Measurements from ENCODE around the gene TCEAL4.

Gene TCEAL4

GRCh38 chrX:103585411-103586313 lies at the start of gene TCEAL4:
TCEAL4 (plus strand) TSS chrX:103585515; CDS start chrX:103586676, 1,161 bp downstream.
- DNase-seq (ENCODE audit: low spot score) = peak; percentile 43
- TF ChIP-seq CTCF (IDR thresholded peaks at IDR 0.05; ENCODE audit: extremely low read depth, insufficient read depth, missing control alignments) = no peak
- in situ Hi-C loops (cut with MboI; ENCODE audit: low pct_unique_long_range_greater_than_20kb, low sequenced_read_pairs, unreplicated experiment) = no loop called here

DNA sequence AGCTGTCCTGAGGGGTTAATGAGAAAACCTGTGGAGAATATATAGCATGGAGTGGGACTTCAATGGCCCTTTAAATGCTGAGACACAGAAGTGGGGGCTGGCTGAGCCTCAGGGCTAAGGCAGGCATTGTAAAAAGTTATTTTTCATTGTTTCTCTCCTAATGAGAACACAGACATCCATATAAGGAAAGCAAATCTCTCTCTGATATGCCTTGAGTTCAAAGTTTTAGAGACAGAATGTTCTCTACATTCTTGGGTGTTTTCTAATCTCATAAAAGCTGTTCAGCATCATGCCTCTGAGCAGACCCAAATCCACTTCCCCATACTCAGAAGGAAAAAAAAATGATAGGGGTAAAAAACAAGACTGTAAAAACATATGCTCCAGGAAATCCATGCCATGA lies 49.2 kb upstream of the TCEAL4 start:
- DNase-seq (ENCODE audit: low spot score) = no peak
- in situ Hi-C loops (cut with MboI; ENCODE audit: low pct_unique_long_range_greater_than_20kb, low sequenced_read_pairs, unreplicated experiment) = loop anchor here (25.0 kb wide), 2 partner anchors 101 to 276 kb away; partner anchors contain the start of gene TCEAL1
- no peak for TF ChIP-seq CTCF (IDR thresholded peaks at IDR 0.05; ENCODE audit: extremely low read depth, insufficient read depth, missing control alignments)

- no peak for TF ChIP-seq CTCF (IDR thresholded peaks at IDR 0.05; ENCODE audit: extremely low read depth, insufficient read depth, missing control alignments)
- in situ Hi-C loops (cut with MboI; ENCODE audit: low pct_unique_long_range_greater_than_20kb, low sequenced_read_pairs, unreplicated experiment) = loop anchor here (25.0 kb wide), 2 partner anchors 101 to 276 kb away; partner anchors contain the start of gene TCEAL1
- no peak for DNase-seq (ENCODE audit: low spot score)
Measured at GRCh38 chrX:103536732-103537131, 48.6 kb upstream of the TCEAL4 start.

GRCh38 chrX:103537871-103538387 lies 47.4 kb upstream of the TCEAL4 start:
- no peak for DNase-seq (ENCODE audit: low spot score)
- no peak for TF ChIP-seq CTCF (IDR thresholded peaks at IDR 0.05; ENCODE audit: extremely low read depth, insufficient read depth, missing control alignments)
- in situ Hi-C loops (cut with MboI; ENCODE audit: low pct_unique_long_range_greater_than_20kb, low sequenced_read_pairs, unreplicated experiment) = loop anchor here (25.0 kb wide), 2 partner anchors 99 to 274 kb away; partner anchors contain the start of gene TCEAL1

DNA sequence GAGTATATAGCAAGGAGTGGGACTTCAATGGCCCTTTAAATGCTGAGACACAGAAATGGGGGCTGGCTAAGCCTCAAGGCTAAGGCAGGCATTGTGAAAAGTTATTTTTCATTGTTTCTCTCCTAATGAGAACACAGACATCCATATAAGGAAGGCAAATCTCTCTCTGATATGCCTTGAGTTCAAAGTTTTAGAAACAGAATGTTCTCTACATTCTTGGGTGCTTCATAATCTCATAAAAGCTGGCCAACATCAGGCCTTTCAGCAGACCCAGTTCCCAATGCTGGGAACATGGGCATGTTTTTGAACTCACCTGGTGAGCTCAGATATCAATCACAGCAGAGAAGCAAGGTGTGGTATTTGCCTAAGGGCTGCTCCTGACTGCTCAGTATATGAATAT lies 46.6 kb upstream of the TCEAL4 start:
- no peak for DNase-seq (ENCODE audit: low spot score)
- in situ Hi-C loops (cut with MboI; ENCODE audit: low pct_unique_long_range_greater_than_20kb, low sequenced_read_pairs, unreplicated experiment) = loop anchor here (25.0 kb wide), 2 partner anchors 99 to 274 kb away; partner anchors contain the start of gene TCEAL1
- TF ChIP-seq CTCF (IDR thresholded peaks at IDR 0.05; ENCODE audit: extremely low read depth, insufficient read depth, missing control alignments) = no peak

GRCh38 chrX:103539695-103540094 lies 45.6 kb upstream of the TCEAL4 start:
- in situ Hi-C loops (cut with MboI; ENCODE audit: low pct_unique_long_range_greater_than_20kb, low sequenced_read_pairs, unreplicated experiment) = loop anchor here (25.0 kb wide), 2 partner anchors 98 to 273 kb away; partner anchors contain the start of gene TCEAL1
- no peak for TF ChIP-seq CTCF (IDR thresholded peaks at IDR 0.05; ENCODE audit: extremely low read depth, insufficient read depth, missing control alignments)

More at GRCh38 chrX:103539695-103540094, 45.6 kb upstream of the TCEAL4 start:
- no peak for DNase-seq (ENCODE audit: low spot score)
